CD4-positive, alpha-beta T cell (primary cell): ENCODE data around the gene AXIN1. TPM values are rescaled to one million over a fixed set of nuclear protein-coding genes. Genes with fewer than 3 reads are reported as not detected.
A peak's percentile ranks its signal among the peaks of the same experiment; 100 is the strongest.

Experiments used
- ATAC-seq: fragments of 200-7000 bp; cut with Tn5 transposase; one replicate; pipeline ENCODE4 v1.10.0; 2022; ENCODE audit warnings: mild to moderate bottlenecking; ENCODE audit not compliant: poor library complexity
- CTCF ChIA-PET: fragments of 350-600 bp; sonication (Branson Sonifier 250); formaldehyde crosslinking; loops from one replicate; lab custom pipeline; 2021; ENCODE audit warnings: antibody characterized with exemption, inconsistent platforms; lab: Charles Lee
- POLR2A ChIA-PET: fragments of 350-600 bp; sonication (Branson Sonifier 250); formaldehyde crosslinking; loops from one replicate; lab custom pipeline; 2021; ENCODE audit warnings: antibody characterized with exemption, inconsistent platforms; lab: Charles Lee
- DNase-seq, 14 experiments: peaks; one replicate each; pipeline ENCODE4 v3.0.0-alpha.2; 2013 to 2020; ENCODE audit warnings: mixed read lengths in 2 of 14
- H3K27ac ChIP-seq, 2 donors: one replicate each; pipeline versions ENCODE4 v1.5.1 to v1.7.0; 2013; ENCODE audit warnings: low read length in 2 of 2, low read depth in 1 of 2, mild to moderate bottlenecking in 1 of 2
- H3K27me3 ChIP-seq, 2 experiments: 1 replicate in 1 of 2; 2 replicates in 1 of 2; pipeline versions ENCODE4 v1.6.1 to v1.7.0; 2013; ENCODE audit warnings: low read length in 2 of 2, control low read depth in 1 of 2, mild to moderate bottlenecking in 1 of 2, moderate library complexity in 1 of 2; ENCODE audit not compliant: insufficient read depth in 2 of 2, control insufficient read depth in 1 of 2
- H3K36me3 ChIP-seq: one replicate; pipeline ENCODE4 v1.6.1; 2013; ENCODE audit warnings: low read length, control low read depth; ENCODE audit not compliant: insufficient read depth
- H3K4me1 ChIP-seq: one replicate; pipeline ENCODE4 v1.6.1; 2013; ENCODE audit warnings: low read length, control low read depth; ENCODE audit not compliant: insufficient read depth
- H3K4me3 ChIP-seq: one replicate; pipeline ENCODE4 v1.5.1; 2013; ENCODE audit warnings: mild to moderate bottlenecking, low read length, moderate library complexity
- H3K9me3 ChIP-seq, 2 experiments: 1 replicate in 1 of 2; 2 replicates in 1 of 2; pipeline versions ENCODE4 v1.6.1 to v1.7.0; 2013; ENCODE audit warnings: low read length in 2 of 2, mild to moderate bottlenecking in 2 of 2, control low read depth in 1 of 2, moderate library complexity in 1 of 2; ENCODE audit not compliant: control insufficient read depth in 1 of 2, insufficient read depth in 1 of 2
- H3K27ac Mint-ChIP-seq: one replicate; pipeline ENCODE4 v1.8.0; 2020; ENCODE audit warnings: mixed read lengths
- H3K27me3 Mint-ChIP-seq: one replicate; pipeline ENCODE4 v1.8.0; 2021; ENCODE audit warnings: mixed read lengths
- H3K36me3 Mint-ChIP-seq: one replicate; pipeline ENCODE4 v1.8.0; 2021; ENCODE audit warnings: low read depth, mixed read lengths
- H3K4me1 Mint-ChIP-seq: one replicate; pipeline ENCODE4 v1.8.0; 2021; ENCODE audit warnings: low read depth, mixed read lengths
- H3K4me3 Mint-ChIP-seq: one replicate; pipeline ENCODE4 v1.8.0; 2020; ENCODE audit warnings: mild to moderate bottlenecking, mixed read lengths
- H3K9me3 Mint-ChIP-seq: one replicate; pipeline ENCODE4 v1.8.0; 2020; ENCODE audit warnings: mixed read lengths
- CTCF ChIP-seq: fragments of 200-600 bp; IDR thresholded peaks from one replicate; pipeline ENCODE4 v1.8.0; 2022; ENCODE audit warnings: antibody characterized with exemption, mild to moderate bottlenecking
- intact Hi-C, 2 experiments: fragments of 100-400 bp; cut with DNase I in 1 of 2; cut with micrococcal nuclease in 1 of 2; formaldehyde crosslinking; loops; one replicate each; pipeline versions ENCODE4 v1.15.1 to v1.9.0; 2023 to 2025; cut with DNase I, micrococcal nuclease
- total RNA-seq, 174 experiments: library from RNA in 2 of 174; stranded (reverse) in 2 of 174; gene quantifications; one replicate each; pipeline ENCODE4 v1.2.3 and lab custom pipeline; 2021 to 2026

AXIN1 gene
- total RNA-seq, 2 experiments from 2014 or later: 24.7 to 26.3 TPM

DNA sequence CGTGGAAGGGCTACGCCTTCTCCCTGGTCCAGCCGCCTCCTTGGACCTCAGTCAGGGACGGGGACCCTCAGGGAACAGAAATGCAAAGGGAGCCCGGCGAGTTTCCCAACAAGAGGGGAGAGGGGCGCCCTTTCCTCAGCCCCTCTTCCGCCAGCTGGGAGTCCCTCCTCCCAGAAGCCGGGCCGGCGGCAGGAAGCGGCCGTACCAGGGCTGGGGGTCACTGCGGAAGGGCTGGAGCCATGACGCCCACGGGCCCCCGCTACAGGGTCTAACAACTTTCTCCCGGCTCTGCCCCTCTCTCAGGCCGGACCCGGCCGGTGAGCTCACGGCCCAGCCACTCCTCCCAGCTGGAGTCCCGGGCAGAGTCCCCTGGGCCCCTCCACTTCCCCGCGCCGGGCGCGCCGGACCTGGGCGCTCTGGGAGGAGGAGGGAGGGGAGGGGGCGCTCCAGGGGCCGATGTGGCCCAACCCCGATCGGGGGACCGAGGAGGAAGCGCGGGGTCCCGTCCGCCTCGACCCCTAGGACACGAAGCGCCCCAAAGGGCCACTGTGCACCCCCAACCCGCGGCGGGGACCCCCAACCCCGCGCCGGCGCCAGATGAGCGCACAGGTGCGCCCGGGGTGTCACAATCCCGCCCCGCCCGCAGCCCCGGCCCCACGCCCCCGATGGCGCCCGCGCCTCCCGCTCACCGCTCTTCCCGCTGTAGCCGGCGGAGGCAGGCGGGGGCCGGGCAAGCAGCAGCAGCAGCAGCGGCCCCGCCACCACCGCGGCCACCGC, 28.7 kb upstream of the AXIN1 start:
- Histone ChIP-seq H3K27ac (peak overlapping the region in 1 of 2 donors; percentile 64), H3K9me3 (no peaks in the 10 kb centered on the region), H3K36me3 (peaks cover 15% of the 10 kb centered on the region), H3K4me3 (peak overlapping the region; percentile 73), H3K4me1 (peaks cover 53% of the 10 kb centered on the region), H3K27me3 (no peaks in the 10 kb centered on the region)
- CTCF ChIA-PET: no interaction called here
- H3K27me3 Mint-ChIP-seq: no peaks in the 10 kb centered on the region
- DNase-seq (peak in 3 of 14 experiments; percentile 27 to 51 (median 35)), ATAC-seq (peak; percentile 35)
- H3K4me1 Mint-ChIP-seq: peaks cover 26% of the 10 kb centered on the region
- no peaks in the 10 kb centered on the region for H3K9me3 Mint-ChIP-seq
- POLR2A ChIA-PET: interaction anchor here (1.4 to 5.9 kb wide), 6 partner anchors 10 to 274 kb away, joined by 3 to 60 read pairs (median 14); partner anchors contain the start of genes AXIN1, DECR2, MRPL28 and RAB11FIP3
- no peak for TF ChIP-seq CTCF
- H3K27ac Mint-ChIP-seq: peak overlapping the region; percentile 98
- H3K4me3 Mint-ChIP-seq: peak overlapping the region; percentile 80
- intact Hi-C loops: loop anchor here in 1 of 2 experiments (1.0 to 5.0 kb wide), 2 partner anchors 11 to 146 kb away; partner anchors contain the start of genes CAPN15 and MRPL28
- H3K36me3 Mint-ChIP-seq: peaks cover 20% of the 10 kb centered on the region

DNA sequence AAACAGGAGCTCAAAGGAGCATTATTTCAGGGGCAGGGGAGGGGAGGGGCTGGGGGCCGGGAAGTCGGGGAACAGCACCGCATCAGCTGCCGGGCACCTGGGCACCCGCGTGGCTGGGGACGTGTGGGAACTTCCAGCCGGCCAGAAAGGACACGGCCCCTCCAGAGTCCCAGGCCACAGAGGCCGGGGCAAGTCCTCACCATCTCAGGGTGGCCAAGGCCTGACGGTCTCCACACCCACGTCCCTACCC, 28.2 kb upstream of the AXIN1 start:
- CTCF ChIA-PET: no interaction called here
- H3K9me3 ChIP-seq: no peaks in the 10 kb centered on the region
- H3K4me3 ChIP-seq: peak overlapping the region; percentile 73
- DNase-seq (no peak), ATAC-seq (no peak)
- no peak for TF ChIP-seq CTCF
- Mint-ChIP-seq H3K36me3 (peaks cover 22% of the 10 kb centered on the region), H3K4me1 (peaks cover 26% of the 10 kb centered on the region), H3K9me3 (no peaks in the 10 kb centered on the region), H3K4me3 (peak overlapping the region; percentile 94), H3K27me3 (no peaks in the 10 kb centered on the region), H3K27ac (peak overlapping the region; percentile 98)
- intact Hi-C loops: loop anchor here in 1 of 2 experiments (1.0 to 5.0 kb wide), 2 partner anchors 10 to 147 kb away; partner anchors contain the start of genes CAPN15 and MRPL28
- peaks cover 20% of the 10 kb centered on the region for H3K36me3 ChIP-seq
- POLR2A ChIA-PET: interaction anchor here (1.0 to 5.9 kb wide), 7 partner anchors 10 to 274 kb away, joined by 3 to 60 read pairs (median 11); partner anchors contain the start of genes AXIN1, DECR2, MRPL28 and RAB11FIP3
- peaks cover 53% of the 10 kb centered on the region for H3K4me1 ChIP-seq
- peak overlapping the region in 1 of 2 donors; percentile 64 for H3K27ac ChIP-seq
- no peaks in the 10 kb centered on the region for H3K27me3 ChIP-seq

DNA sequence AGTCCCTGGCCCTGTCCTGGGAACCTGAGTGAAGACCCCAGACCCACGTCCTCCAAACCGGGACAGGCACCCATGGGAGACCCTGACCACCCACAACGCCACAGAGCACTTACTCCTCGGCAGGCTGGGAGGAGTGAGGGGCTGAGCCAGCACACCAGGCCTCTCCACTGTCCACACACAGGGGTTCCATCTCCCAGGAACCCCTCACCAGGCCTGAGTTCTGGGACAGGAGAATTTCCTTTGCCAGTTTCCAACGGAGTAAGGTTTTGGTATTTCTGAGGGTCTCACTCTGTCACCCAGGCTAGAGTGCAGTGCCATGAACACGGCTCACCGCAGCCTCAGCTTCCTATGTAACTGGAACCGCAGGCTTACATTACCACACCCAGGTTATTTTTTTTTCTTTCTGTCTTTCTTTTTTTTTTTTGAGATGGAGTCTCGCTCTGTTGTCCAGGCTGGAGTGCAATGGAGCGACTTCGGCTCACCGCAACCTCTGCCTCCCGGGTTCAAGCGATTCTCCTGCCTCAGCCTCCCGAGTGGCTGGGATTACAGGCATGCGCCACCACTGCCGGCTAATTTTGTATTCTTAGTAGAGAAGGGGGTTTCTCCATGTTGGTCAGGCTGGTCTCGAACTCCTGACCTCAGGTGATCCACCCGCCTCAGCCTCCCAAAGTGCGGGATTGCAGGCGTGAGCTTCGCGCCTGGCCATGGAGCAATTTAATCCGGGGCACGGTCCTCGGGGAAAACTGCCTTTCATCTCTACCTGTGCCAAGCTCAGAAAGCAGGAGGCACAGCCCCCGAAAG, 27.6 kb upstream of the AXIN1 start:
- Histone ChIP-seq H3K9me3 (no peaks in the 10 kb centered on the region), H3K36me3 (peaks cover 21% of the 10 kb centered on the region), H3K4me3 (peak overlapping the region; percentile 73), H3K27ac (peak overlapping the region in 1 of 2 donors; percentile 71), H3K27me3 (no peaks in the 10 kb centered on the region), H3K4me1 (peaks cover 53% of the 10 kb centered on the region)
- ChIA-PET POLR2A (interaction anchor here (0.8 to 5.9 kb wide), 9 partner anchors 9 to 273 kb away, joined by 3 to 60 read pairs (median 7); partner anchors contain the start of genes AXIN1, DECR2, MRPL28 and RAB11FIP3), CTCF (no interaction called here)
- intact Hi-C loops: loop anchor here in 1 of 2 experiments (5.0 kb wide), 1 partner anchor 147 kb away; the partner anchor contains the start of gene CAPN15
- Mint-ChIP-seq H3K36me3 (peaks cover 22% of the 10 kb centered on the region), H3K27me3 (no peaks in the 10 kb centered on the region), H3K9me3 (no peaks in the 10 kb centered on the region), H3K4me1 (peaks cover 26% of the 10 kb centered on the region), H3K4me3 (peak overlapping the region; percentile 94), H3K27ac (peak overlapping the region; percentile 98)
- ATAC-seq (peak; percentile 40), DNase-seq (peak in 8 of 14 experiments; percentile 23 to 72 (median 49))
- TF ChIP-seq CTCF: no peak
